ENCODE measurements around the gene DDX6. TPM values are rescaled to one million over a fixed set of nuclear protein-coding genes. Genes with fewer than 3 reads are reported as not detected.

The DDX6 gene
- total RNA-seq, 3 donors from 2014 or later (not counting 1 experiment from before 2014, with no cell fraction given): 350 to 369 (median 364) TPM

- DNase-seq (peak; percentile 37 to 78), ATAC-seq (peak; percentile 55 to 76 (median 60))
- peak overlapping the region; percentile 64 to 86 for H3K27ac Mint-ChIP-seq
- no peaks in the 10 kb centered on the region for H3K36me3 Mint-ChIP-seq
- peaks cover 35% of the 10 kb centered on the region for H3K4me1 ChIP-seq (ENCODE audit: control insufficient read depth, insufficient read depth, low read length)
- H3K27ac ChIP-seq (ENCODE audit: low read length): no peak overlapping the region
- no peaks in the 10 kb centered on the region for H3K9me3 Mint-ChIP-seq
- 25% methylated on average over 15 of the region's 15 CpGs for WGBS (ENCODE audit: insufficient coverage)
- peaks cover 16 to 25% of the 10 kb centered on the region in 2 donors for H3K4me1 Mint-ChIP-seq
- H3K9me3 ChIP-seq (ENCODE audit: control insufficient read depth, insufficient read depth, low read length): no peaks in the 10 kb centered on the region
- no peaks in the 10 kb centered on the region for H3K27me3 ChIP-seq (ENCODE audit: control insufficient read depth, insufficient read depth, low read length)
- no peaks in the 10 kb centered on the region for H3K36me3 ChIP-seq (ENCODE audit: control insufficient read depth, insufficient read depth, low read length)
- no peak for TF ChIP-seq CTCF (IDR thresholded peaks at IDR 0.05)
- peak overlapping the region; percentile 49 for H3K4me3 Mint-ChIP-seq
- intact Hi-C loops (cut with micrococcal nuclease): loop anchor here (2.0 kb wide), 1 partner anchor 16 kb away; no protein-coding TSS in a partner anchor
- H3K4me3 ChIP-seq (ENCODE audit: low read length): no peak overlapping the region
- H3K27me3 Mint-ChIP-seq (ENCODE audit: low read depth in 2 of 2): peaks cover 0 to 2% of the 10 kb centered on the region in 2 donors
Observed at GRCh38 chr11:118705111-118705741, 85.7 kb downstream of the DDX6 start.

- H3K4me3 Mint-ChIP-seq: no peak overlapping the region
- H3K4me1 Mint-ChIP-seq: peaks cover 29 to 38% of the 10 kb centered on the region in 2 donors
Observed at GRCh38 chr11:118703563-118704106, 87.3 kb downstream of the DDX6 start.

GRCh38 chr11:118699506-118700220, 91.3 kb downstream of the DDX6 start:
- H3K9me3 Mint-ChIP-seq: no peaks in the 10 kb centered on the region
- DNase-seq (peak; percentile 69 to 94), ATAC-seq (peak; percentile 90 to 97 (median 91))
- peaks cover 59% of the 10 kb centered on the region for H3K4me1 ChIP-seq (ENCODE audit: control insufficient read depth, insufficient read depth, low read length)
- H3K4me3 ChIP-seq (ENCODE audit: low read length): no peak overlapping the region
- peak overlapping the region; percentile 78 for H3K4me3 Mint-ChIP-seq
- no peak for TF ChIP-seq CTCF (IDR thresholded peaks at IDR 0.05)
- no peaks in the 10 kb centered on the region for H3K27me3 Mint-ChIP-seq (ENCODE audit: low read depth in 2 of 2)
- H3K27ac Mint-ChIP-seq: peak overlapping the region; percentile 88 to 94
- peaks cover 17 to 28% of the 10 kb centered on the region in 2 donors for H3K4me1 Mint-ChIP-seq
- no peaks in the 10 kb centered on the region for H3K9me3 ChIP-seq (ENCODE audit: control insufficient read depth, insufficient read depth, low read length)
- WGBS (ENCODE audit: insufficient coverage): 40% methylated on average over 7 of the region's 7 CpGs
- peak overlapping the region; percentile 81 for H3K27ac ChIP-seq (ENCODE audit: low read length)
- H3K36me3 ChIP-seq (ENCODE audit: control insufficient read depth, insufficient read depth, low read length): no peaks in the 10 kb centered on the region
- no peaks in the 10 kb centered on the region for H3K27me3 ChIP-seq (ENCODE audit: control insufficient read depth, insufficient read depth, low read length)
- H3K36me3 Mint-ChIP-seq: no peaks in the 10 kb centered on the region
- intact Hi-C loops (cut with micrococcal nuclease): loop anchor here (2.0 kb wide), 2 partner anchors 91 to 177 kb away; partner anchors contain the start of gene DDX6

More at GRCh38 chr11:118703563-118704106, 87.3 kb downstream of the DDX6 start:
- Mint-ChIP-seq H3K27ac (no peak overlapping the region), H3K27me3 (ENCODE audit: low read depth in 2 of 2) (peaks cover 0 to 2% of the 10 kb centered on the region in 2 donors), H3K36me3 (no peaks in the 10 kb centered on the region), H3K9me3 (no peaks in the 10 kb centered on the region)
- WGBS (ENCODE audit: insufficient coverage): 97% methylated on average over 5 of the region's 5 CpGs
- no peak for TF ChIP-seq CTCF (IDR thresholded peaks at IDR 0.05)
- intact Hi-C loops (cut with micrococcal nuclease): loop anchor here (2.0 kb wide), 1 partner anchor 15 kb away; no protein-coding TSS in a partner anchor
- peak in 1 of 2 donors; percentile 32 for DNase-seq
- H3K36me3 ChIP-seq (ENCODE audit: control insufficient read depth, insufficient read depth, low read length): no peaks in the 10 kb centered on the region
- no peaks in the 10 kb centered on the region for H3K27me3 ChIP-seq (ENCODE audit: control insufficient read depth, insufficient read depth, low read length)
- H3K9me3 ChIP-seq (ENCODE audit: control insufficient read depth, insufficient read depth, low read length): no peaks in the 10 kb centered on the region
- no peak for ATAC-seq
- H3K4me1 ChIP-seq (ENCODE audit: control insufficient read depth, insufficient read depth, low read length): peaks cover 50% of the 10 kb centered on the region
- no peak overlapping the region for H3K4me3 ChIP-seq (ENCODE audit: low read length)
- no peak overlapping the region for H3K27ac ChIP-seq (ENCODE audit: low read length)

Other genes with a start within 250 kb of the DDX6 start
- gene IFT46, start 225.2 kb downstream of the DDX6 start, total RNA-seq: 1 to 10 TPM; 7.2 to 9.8 (median 8.1) TPM
- gene ARCN1, start 218.8 kb downstream of the DDX6 start, total RNA-seq: 10 to 100 TPM; 72.9 to 88.6 (median 88.4) TPM
- gene PHLDB1, start 183.5 kb downstream of the DDX6 start, total RNA-seq: 1 to 10 TPM in 1 of 3 donors, under 1 TPM in 2; 0.75 to 1.1 (median 0.95) TPM
- gene TREH, start 111.5 kb downstream of the DDX6 start, total RNA-seq: not detected
- 1 to 10 TPM in 1 of 3 donors, under 1 TPM in 2; 0.56 to 1.3 (median 0.86) TPM for gene CXCR5, start 92.7 kb upstream of the DDX6 start, total RNA-seq
- 100 to 1,000 TPM; 221 to 255 (median 234) TPM for gene BCL9L, start 134.8 kb upstream of the DDX6 start, total RNA-seq
- under 1 TPM in 2 of 3 donors, not detected in 1; 0.40 to 0.41 TPM for gene UPK2, start 165.1 kb upstream of the DDX6 start, total RNA-seq
- not detected for gene FOXR1, start 180.6 kb upstream of the DDX6 start, total RNA-seq
- gene CENATAC, start 207.0 kb upstream of the DDX6 start, total RNA-seq: 100 to 1,000 TPM; 121 to 143 (median 122) TPM
- 1,000 to 10,000 TPM in 1 of 3 donors, 100 to 1,000 TPM in 2; 870 to 1,051 (median 887) TPM for gene RPS25, start 227.2 kb upstream of the DDX6 start, total RNA-seq
- gene TRAPPC4, start 227.6 kb upstream of the DDX6 start, total RNA-seq: 10 to 100 TPM; 71.4 to 84.5 (median 77.5) TPM
- 1 to 10 TPM; 4.6 to 7.7 (median 6.5) TPM for gene SLC37A4, start 239.7 kb upstream of the DDX6 start, total RNA-seq